ENCODE data around the gene PAXIP1. TPM values are rescaled to one million over a fixed set of nuclear protein-coding genes. Genes with fewer than 3 reads are reported as not detected.

Gene PAXIP1
- total and polyA plus RNA-seq, 7 donors, result 4.2 to 13.6 (median 9.2) TPM

DNA sequence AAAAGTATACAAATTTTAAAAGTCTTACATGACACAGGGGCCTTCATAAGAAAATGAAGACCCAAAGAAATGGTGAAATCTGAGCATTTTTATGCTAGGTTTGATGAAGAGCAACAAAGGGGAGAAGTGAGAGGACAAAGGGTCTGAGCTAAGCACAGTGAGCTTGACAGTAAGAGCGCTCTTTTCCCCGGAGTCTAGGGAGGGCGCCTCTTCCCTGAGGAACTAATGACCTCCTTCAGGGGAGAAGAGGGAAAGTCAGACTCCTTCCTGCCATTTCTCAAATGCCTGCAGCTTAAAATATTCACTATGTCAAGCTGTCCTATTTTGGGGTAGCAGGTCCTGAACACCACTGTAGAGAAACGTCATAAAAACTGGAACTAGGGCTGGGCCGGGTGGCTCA is 18.1 kb upstream of the PAXIP1 start:
- Histone ChIP-seq H3K27ac (no peak overlapping the region), H3K27me3 (no peaks in the 10 kb centered on the region), H3K4me3 (no peak overlapping the region), H3K36me3 (no peaks in the 10 kb centered on the region), H3K4me1 (no peaks in the 10 kb centered on the region), H3K9me3 (no peaks in the 10 kb centered on the region)
- intact Hi-C loops (cut with DNase I), result loop anchor here (1.0 kb wide), 1 partner anchor 23 kb away; no protein-coding TSS in a partner anchor
- TF ChIP-seq POLR2AphosphoS5 (IDR thresholded peaks at IDR 0.05), result no peak
- TF ChIP-seq, protein P1, sequence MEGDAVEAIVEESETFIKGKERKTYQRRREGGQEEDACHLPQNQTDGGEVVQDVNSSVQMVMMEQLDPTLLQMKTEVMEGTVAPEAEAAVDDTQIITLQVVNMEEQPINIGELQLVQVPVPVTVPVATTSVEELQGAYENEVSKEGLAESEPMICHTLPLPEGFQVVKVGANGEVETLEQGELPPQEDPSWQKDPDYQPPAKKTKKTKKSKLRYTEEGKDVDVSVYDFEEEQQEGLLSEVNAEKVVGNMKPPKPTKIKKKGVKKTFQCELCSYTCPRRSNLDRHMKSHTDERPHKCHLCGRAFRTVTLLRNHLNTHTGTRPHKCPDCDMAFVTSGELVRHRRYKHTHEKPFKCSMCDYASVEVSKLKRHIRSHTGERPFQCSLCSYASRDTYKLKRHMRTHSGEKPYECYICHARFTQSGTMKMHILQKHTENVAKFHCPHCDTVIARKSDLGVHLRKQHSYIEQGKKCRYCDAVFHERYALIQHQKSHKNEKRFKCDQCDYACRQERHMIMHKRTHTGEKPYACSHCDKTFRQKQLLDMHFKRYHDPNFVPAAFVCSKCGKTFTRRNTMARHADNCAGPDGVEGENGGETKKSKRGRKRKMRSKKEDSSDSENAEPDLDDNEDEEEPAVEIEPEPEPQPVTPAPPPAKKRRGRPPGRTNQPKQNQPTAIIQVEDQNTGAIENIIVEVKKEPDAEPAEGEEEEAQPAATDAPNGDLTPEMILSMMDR (IDR thresholded peaks at IDR 0.05), result no peak
- no peak for TF ChIP-seq EP300 (IDR thresholded peaks at IDR 0.05)
- TF ChIP-seq POLR2A (IDR thresholded peaks at IDR 0.05), result no peak
- no peak for DNase-seq
- 75 to 84% methylated on average over 5 of the region's 5 CpGs for WGBS, 2 donors

DNA sequence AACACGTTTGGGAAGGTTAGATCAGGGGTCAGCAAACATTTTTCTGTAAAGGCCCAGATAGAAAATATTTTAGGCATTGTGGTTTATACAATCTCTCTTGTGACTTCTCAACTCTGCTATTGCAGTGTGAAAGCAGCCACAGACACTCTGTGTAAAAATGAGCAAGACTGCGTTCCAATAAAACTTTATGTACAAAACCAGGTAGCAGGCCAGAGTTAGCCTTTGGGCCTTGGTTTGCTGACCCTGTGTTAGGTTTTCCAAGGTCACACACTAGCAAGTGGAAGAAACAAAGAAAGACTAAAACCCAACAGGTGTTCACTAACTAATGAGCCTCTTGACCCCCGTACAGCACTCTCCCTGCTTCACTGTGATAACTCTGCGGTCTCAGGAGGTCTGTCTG is 14.9 kb upstream of the PAXIP1 start:
- 79 to 86% methylated on average over 4 of the region's 4 CpGs for WGBS, 2 donors
- H3K27me3 ChIP-seq, result no peaks in the 10 kb centered on the region
- no peaks in the 10 kb centered on the region for H3K36me3 ChIP-seq
- H3K27ac ChIP-seq, result no peak overlapping the region
- no peaks in the 10 kb centered on the region for H3K9me3 ChIP-seq
- DNase-seq, result no peak
- intact Hi-C loops (cut with DNase I), result no loop called here
- TF ChIP-seq EP300 (IDR thresholded peaks at IDR 0.05) (no peak), POLR2AphosphoS5 (IDR thresholded peaks at IDR 0.05) (no peak), POLR2A (IDR thresholded peaks at IDR 0.05) (no peak)
- TF ChIP-seq, protein P1 (IDR thresholded peaks at IDR 0.05), result no peak
- H3K4me3 ChIP-seq, result no peak overlapping the region
- no peaks in the 10 kb centered on the region for H3K4me1 ChIP-seq

DNA sequence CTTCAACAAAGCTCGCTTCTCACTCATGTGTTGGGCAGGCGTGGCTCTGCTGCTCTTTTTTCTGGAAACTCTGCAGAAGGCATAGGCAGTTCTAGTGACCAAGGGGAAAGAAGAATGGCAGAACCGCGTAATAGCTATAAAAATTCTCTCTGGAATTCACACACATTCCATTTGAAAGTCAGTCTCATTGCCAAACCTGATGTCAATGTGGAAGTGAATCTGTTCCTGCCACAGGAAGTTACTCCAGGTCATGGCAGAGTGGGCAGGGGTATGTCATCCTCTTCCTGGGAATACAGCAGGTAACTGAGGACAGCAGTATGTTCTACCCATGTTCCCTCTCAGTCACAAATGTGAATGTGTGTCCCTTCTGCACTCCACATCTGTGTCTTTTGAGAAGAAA is 8.2 kb upstream of the PAXIP1 start:
- no peaks in the 10 kb centered on the region for H3K27me3 ChIP-seq
- H3K36me3 ChIP-seq, result no peaks in the 10 kb centered on the region
- H3K27ac ChIP-seq, result no peak overlapping the region
- no peak for DNase-seq
- H3K4me1 ChIP-seq, result no peaks in the 10 kb centered on the region
- H3K4me3 ChIP-seq, result no peak overlapping the region
- WGBS, 2 donors, result 91 to 96% methylated on average over 4 of the region's 4 CpGs
- no peaks in the 10 kb centered on the region for H3K9me3 ChIP-seq
- intact Hi-C loops (cut with DNase I), result no loop called here
- TF ChIP-seq POLR2A (IDR thresholded peaks at IDR 0.05) (no peak), EP300 (IDR thresholded peaks at IDR 0.05) (no peak)

DNA sequence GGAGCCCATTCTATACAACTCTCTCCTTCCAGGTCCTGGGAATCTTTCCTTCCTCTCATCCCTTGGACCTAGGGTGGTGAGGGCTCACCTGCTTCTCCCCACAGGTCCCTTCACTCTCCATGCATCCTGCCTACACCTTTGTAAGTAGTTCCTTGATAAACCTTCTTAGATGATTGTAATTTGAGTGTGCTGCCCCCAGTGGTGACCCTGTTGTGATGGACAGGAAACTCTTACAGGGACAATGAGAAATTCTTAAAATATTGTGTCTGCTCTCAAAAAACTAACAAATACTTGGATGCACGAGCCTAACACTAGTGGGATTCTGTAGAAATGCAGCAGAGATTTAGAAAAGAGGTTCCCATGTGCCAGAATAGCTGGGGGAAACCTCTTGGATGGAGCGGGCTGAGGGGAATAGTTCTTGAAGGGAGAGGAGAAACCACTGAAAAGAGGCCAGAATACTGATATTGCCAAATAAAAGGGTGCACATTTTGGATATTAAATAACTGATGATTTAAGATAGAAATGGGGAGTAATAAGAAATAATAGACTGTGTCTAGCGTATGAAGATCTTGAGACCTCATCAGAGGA is 6.7 kb upstream of the PAXIP1 start:
- no peak for TF ChIP-seq POLR2AphosphoS5 (IDR thresholded peaks at IDR 0.05)
- TF ChIP-seq, protein P1 (IDR thresholded peaks at IDR 0.05), result no peak
- no peaks in the 10 kb centered on the region for H3K9me3 ChIP-seq
- intact Hi-C loops (cut with DNase I), result loop anchor here (5.0 to 10.0 kb wide), 2 partner anchors 198 to 335 kb away; no protein-coding TSS in a partner anchor

DNA sequence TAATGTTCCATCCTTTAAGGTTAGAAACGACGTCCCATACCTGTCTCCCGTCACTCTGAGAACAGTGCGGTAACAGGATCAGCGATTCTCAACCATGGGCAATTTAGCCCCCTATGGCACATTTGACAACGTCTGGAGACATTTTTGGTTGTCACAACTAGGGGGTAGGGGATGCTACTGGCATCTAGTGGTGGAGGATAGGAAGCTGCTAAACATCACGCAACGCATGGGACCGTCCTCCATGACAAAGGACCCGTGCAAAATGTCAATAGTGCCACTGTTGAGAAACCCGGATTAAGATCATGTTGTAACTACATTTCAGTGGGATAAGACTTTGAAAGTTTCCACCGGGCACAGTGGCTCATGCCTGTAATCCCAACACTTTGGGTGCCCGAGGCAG is 5.0 kb upstream of the PAXIP1 start:
- DNase-seq, result no peak
- Histone ChIP-seq H3K4me1 (peaks cover 0 to 13% (median 11%) of the 10 kb centered on the region in 4 donors), H3K4me3 (no peak overlapping the region), H3K27me3 (no peaks in the 10 kb centered on the region), H3K9me3 (no peaks in the 10 kb centered on the region), H3K27ac (no peak overlapping the region), H3K36me3 (no peaks in the 10 kb centered on the region)
- WGBS, 2 donors, result 77 to 88% methylated on average over 13 of the region's 13 CpGs
- intact Hi-C loops (cut with DNase I), result loop anchor here (5.0 to 10.0 kb wide), 2 partner anchors 199 to 337 kb away; no protein-coding TSS in a partner anchor
- TF ChIP-seq, protein P1 (IDR thresholded peaks at IDR 0.05), result no peak
- TF ChIP-seq POLR2A (IDR thresholded peaks at IDR 0.05) (no peak), EP300 (IDR thresholded peaks at IDR 0.05) (no peak)

More for the DNA sequence above, 6.7 kb upstream of the PAXIP1 start:
- 75% methylated on average over 3 of the region's 3 CpGs for WGBS, 2 donors
- no peak for DNase-seq
- H3K27me3 ChIP-seq, result no peaks in the 10 kb centered on the region
- H3K4me3 ChIP-seq, result no peak overlapping the region
- H3K36me3 ChIP-seq, result no peaks in the 10 kb centered on the region
- no peak overlapping the region for H3K27ac ChIP-seq
- peaks cover 0 to 4% (median 3%) of the 10 kb centered on the region in 4 donors for H3K4me1 ChIP-seq

Measured in sigmoid colon (tissue), 7 donors.